GM21786 (cell line): ENCODE data around the gene SVBP.
"Not testable (repeated sequence)": the region's sequence is repeated elsewhere in the genome, so short reads cannot be mapped to it uniquely, and the experiment has no call there.

Experiments
- ATAC-seq: cut with Tn5 transposase; IDR thresholded peaks from one replicate; pipeline ENCODE4 v1.9.1; 2021; ENCODE audit not compliant: unreplicated experiment

The SVBP gene

GRCh38 chr1:42816585-42817439 is at the start of gene SVBP, which contains the start of gene ERMAP:
SVBP (minus strand) TSS chr1:42817397; CDS start chr1:42816544, 853 bp downstream.
ERMAP (plus strand) TSS chr1:42817122; CDS start chr1:42830449, 13,327 bp downstream.
- ATAC-seq = peak; percentile 71

- no peak for ATAC-seq
Measured at GRCh38 chr1:42866549-42866948, 49.4 kb upstream of the SVBP start.

GRCh38 chr1:42861014-42861399 is 43.8 kb upstream of the SVBP start:
- no peak for ATAC-seq

- no peak for ATAC-seq
Measured at GRCh38 chr1:42860339-42861013, 43.3 kb upstream of the SVBP start.

DNA sequence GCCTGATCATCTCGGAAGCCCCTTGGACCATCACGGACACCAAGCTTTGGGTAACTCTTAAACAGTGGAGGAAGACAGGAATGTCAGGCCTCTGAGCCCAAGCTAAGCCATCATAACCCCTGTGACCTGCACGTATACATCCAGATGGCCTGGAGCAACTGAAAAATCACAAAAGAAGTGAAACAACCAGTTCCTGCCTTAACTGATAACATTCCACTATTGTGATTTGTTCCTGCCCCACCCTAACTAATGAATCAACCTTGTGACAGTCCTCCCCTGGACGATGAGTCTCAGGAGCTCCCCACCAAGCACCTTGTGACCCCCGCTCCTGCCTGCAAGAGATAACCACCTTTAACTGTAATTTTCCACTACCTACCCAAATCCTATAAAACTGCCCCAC is 42.2 kb upstream of the SVBP start:
- not testable (repeated sequence) for ATAC-seq

GRCh38 chr1:42856554-42856953 is 39.4 kb upstream of the SVBP start:
- ATAC-seq = not testable (repeated sequence)

DNA sequence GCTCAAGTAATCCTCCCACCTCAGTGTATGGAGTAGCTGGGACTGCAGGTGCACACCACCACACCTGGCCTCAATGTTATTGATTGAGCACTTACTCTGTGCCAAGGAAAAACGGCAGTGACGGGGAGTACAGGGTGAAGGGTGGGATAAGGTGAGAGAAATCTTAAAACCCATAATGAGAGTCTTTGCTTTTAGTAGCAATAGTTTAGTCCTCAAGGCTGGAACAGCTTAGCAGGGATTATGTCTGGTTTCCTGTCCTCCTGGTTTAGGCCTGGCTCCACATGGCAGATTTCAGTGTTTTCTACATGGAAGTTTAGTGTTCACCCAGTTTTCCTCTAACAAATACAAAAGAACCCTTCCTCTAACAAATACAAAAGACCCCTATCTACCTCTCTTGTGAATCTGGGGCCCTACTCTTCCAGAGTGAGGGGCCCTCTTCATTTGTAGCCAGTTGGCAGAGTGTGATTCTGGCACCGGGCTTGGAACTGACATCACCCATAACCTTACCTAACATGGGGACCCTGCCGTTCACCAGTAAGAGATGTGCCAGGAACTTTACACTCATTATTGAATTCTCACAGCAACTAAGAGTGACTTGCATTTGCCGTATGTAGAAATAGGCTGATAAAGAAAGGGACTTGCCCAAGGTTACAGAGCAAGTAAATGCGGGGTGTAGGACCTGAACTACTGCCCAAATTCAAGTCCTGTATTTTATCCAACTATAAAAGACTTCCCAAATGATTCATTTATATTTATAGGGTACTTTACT is 36.1 kb upstream of the SVBP start:
- no peak for ATAC-seq

- no peak for ATAC-seq
Measured at GRCh38 chr1:42852608-42852980, 35.4 kb upstream of the SVBP start.

DNA sequence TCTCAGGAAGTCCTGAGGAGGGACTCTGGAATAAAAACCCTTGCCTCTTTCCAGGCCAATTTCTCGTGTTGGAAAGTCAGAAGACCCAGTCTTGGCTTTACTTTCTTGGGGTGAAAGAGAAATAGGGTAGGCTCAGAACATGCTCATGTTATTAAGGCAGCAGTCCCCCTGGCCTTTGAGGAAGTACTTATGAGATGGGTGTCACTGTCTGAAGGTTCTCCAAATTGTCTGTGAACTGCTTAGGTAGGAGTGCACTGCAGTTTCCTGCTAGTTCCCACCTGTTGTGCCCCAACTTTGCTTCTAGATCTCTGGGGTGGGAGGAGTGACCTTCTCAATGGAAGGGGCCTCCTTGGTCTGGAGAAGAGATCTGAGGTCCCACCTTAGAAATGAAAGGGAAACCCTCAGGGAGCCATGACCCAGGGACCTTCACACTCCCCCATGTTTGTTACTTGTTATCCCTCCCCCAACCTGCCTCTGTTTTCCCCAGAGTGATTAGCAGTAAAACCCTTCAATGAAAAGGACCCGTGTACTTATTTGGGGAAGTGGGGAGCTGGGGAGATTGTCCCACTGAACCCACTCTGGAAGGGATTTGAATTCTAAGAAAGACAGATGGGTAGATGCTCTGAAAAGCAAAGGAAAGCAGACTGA is 34.9 kb upstream of the SVBP start:
- ATAC-seq = no peak

DNA sequence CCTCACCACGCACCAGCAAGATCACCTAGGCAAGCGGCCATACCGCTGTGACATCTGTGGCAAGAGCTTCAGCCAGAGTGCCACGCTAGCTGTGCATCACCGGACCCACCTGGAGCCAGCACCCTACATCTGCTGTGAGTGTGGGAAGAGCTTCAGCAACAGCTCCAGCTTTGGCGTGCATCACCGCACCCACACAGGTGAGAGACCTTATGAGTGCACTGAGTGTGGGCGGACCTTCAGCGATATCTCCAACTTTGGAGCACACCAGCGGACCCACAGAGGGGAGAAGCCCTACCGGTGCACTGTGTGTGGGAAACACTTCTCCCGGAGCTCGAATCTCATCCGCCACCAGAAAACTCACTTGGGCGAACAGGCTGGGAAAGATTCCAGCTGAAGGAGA is 34.2 kb upstream of the SVBP start:
- no peak for ATAC-seq

- no peak for ATAC-seq
Measured at GRCh38 chr1:42849944-42850343, 32.7 kb upstream of the SVBP start.

DNA sequence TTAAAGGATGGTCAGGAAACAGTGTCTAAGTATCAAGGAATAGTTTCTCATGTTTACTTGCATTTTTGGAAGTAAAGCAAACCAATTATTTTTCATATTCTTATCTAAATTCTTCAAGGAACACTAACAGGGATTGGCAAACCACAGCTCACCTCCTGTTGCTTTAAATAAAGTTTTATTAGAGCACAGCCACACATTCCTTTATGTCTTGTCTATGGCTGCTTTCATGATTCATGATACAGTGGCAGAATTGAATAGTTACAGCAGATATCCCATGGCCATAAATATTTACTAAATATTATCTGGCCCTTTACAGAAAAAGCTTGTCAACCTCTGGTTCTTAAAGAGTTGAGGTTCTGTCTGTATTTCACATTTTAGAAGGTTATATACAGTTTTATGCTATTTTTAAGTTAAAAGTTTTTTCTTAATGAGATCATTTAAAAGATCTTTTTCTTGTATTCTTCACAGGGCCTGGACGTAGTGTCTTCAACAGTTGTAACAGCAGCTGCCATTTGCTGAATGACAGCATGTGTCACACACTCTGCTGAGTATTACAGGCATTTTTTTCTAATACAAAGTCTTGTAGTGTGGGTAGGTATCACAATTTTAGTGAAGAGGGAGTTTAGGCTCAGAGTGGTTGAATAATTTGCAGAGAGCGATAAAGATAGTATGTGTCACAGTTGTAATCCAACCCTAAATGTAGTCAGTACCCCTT is 31.8 kb upstream of the SVBP start:
- ATAC-seq = no peak

DNA sequence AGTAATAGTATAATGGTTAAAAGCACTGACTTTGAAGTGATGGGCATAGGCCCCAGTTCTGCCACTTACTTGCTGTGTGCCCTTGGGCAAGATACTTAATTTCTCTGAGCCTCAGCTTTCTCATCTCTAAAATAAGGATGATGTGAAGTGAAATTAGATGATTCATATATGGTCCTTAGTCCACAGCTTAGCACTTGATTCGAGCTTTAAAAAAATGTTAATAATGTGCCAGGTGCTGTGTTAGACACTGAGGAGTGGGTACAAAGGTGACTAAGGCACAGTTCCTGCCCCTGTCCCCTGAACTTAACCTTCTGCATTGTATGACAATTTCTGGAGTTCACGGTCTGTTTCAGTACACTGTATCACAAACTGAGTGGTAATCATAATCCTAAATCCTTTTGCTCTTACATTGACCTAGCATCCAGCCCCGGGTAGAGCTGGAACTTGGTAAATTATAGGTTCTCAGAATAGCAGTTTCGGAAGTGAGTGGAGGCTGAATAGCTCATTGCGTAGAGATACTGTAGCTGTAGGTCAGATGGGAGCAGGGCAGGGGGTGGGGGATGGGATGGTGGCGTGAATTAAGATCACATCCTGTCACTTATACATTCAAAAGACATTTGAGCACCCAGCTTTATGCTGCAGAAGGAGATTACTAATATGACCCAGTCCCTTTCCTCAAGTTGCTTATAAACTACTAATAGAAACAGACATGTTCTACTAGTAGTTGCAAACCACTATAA is 30.7 kb upstream of the SVBP start:
- ATAC-seq = no peak

DNA sequence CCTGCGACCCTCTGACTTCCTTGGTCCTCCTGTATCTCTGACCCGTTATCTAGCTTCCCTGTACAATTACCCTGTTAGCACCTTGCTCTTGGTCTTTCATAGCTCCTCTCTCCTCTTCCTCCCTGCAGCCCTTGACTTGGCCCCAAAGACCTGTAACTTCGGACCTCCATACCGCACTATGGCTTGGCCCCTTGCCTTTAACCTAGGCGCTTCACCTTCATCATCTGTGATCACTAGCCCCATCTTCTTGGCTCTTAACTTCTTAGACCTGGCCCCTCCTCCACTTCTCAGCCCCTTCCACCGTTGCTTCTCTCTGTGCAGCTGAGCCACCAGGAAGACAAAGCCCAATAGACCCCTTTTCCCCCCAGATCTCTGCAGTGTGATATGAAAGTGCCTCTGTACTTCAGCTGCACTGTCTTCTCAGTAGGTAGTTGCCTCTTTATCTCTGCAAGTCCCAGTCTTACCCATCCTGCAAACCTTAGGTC is 30.0 kb upstream of the SVBP start:
- no peak for ATAC-seq

- ATAC-seq = peak; percentile 94
Measured at GRCh38 chr1:42846257-42847110, 29.3 kb upstream of the SVBP start, which contains the start of gene ZNF691. ZNF691 (plus strand) TSS chr1:42846613; CDS start chr1:42849659, 3,046 bp downstream.

- ATAC-seq = peak; percentile 4
Measured at GRCh38 chr1:42845866-42846256, 28.7 kb upstream of the SVBP start.

- ATAC-seq = no peak
Measured at GRCh38 chr1:42845193-42845592, 28.0 kb upstream of the SVBP start.

GRCh38 chr1:42844592-42845140 is 27.5 kb upstream of the SVBP start:
- ATAC-seq = no peak
